Neuronal stem cell (in vitro differentiated cells): ENCODE results near the gene CTNS.

ENCODE experiments used
- DNase-seq: peaks from one replicate; pipeline ENCODE4 v3.0.0-alpha.2; 2013; ENCODE audit warnings: low spot score
- H2AFZ ChIP-seq: one replicate; pipeline ENCODE4 v1.6.1; 2013; ENCODE audit warnings: mild to moderate bottlenecking, low read length, inconsistent platforms
- H2AK5ac ChIP-seq: 2 replicates; pipeline ENCODE4 v1.6.1; 2013; ENCODE audit warnings: low read depth, mild to moderate bottlenecking, inconsistent platforms, low read length, moderate library complexity, mixed read lengths
- H2BK120ac ChIP-seq: 2 replicates; pipeline ENCODE4 v1.6.1; 2013; ENCODE audit warnings: low read depth, mild to moderate bottlenecking, inconsistent platforms, low read length, moderate library complexity, mixed read lengths
- H2BK12ac ChIP-seq: one replicate; pipeline ENCODE4 v1.6.1; 2013; ENCODE audit warnings: low read length, inconsistent platforms
- H2BK15ac ChIP-seq: 2 replicates; pipeline ENCODE4 v1.6.1; 2013; ENCODE audit warnings: mild to moderate bottlenecking, low read length, inconsistent platforms, mixed read lengths
- H2BK5ac ChIP-seq: one replicate; pipeline ENCODE4 v1.6.1; 2013; ENCODE audit warnings: inconsistent platforms, mild to moderate bottlenecking, low read length, moderate library complexity
- H3K14ac ChIP-seq: one replicate; pipeline ENCODE4 v1.6.1; 2013; ENCODE audit warnings: low read length, inconsistent platforms
- H3K18ac ChIP-seq: 2 replicates; pipeline ENCODE4 v1.6.1; 2013; ENCODE audit warnings: low read length, inconsistent platforms
- H3K23ac ChIP-seq: 2 replicates; pipeline ENCODE4 v1.6.1; 2013; ENCODE audit warnings: low read depth, mild to moderate bottlenecking, mixed read lengths, low read length, inconsistent platforms; ENCODE audit not compliant: poor library complexity
- H3K27ac ChIP-seq: replicated peaks from 3 replicates; pipeline ENCODE4 v1.5.1; 2013; ENCODE audit warnings: low read length, inconsistent platforms
- H3K27me3 ChIP-seq, 3 experiments: 2 replicates each; pipeline ENCODE4 v1.6.1; 2013; ENCODE audit warnings: low read length in 3 of 3, mild to moderate bottlenecking in 2 of 3, inconsistent platforms in 1 of 3, low read depth in 1 of 3, mixed read lengths in 1 of 3, moderate library complexity in 1 of 3; ENCODE audit not compliant: control insufficient read depth in 3 of 3, insufficient read depth in 3 of 3
- H3K36me3 ChIP-seq, 2 donors: replicated peaks in 1 of 2; 2 replicates each; pipeline ENCODE4 v1.6.1; 2013; ENCODE audit warnings: low read length in 2 of 2; ENCODE audit not compliant: control insufficient read depth in 2 of 2, insufficient read depth in 2 of 2
- H3K4ac ChIP-seq: 2 replicates; pipeline ENCODE4 v1.6.1; 2013; ENCODE audit warnings: inconsistent platforms, mild to moderate bottlenecking, low read length, moderate library complexity
- H3K4me1 ChIP-seq, 2 donors: 1 replicate in 1 of 2; 2 replicates in 1 of 2; pipeline ENCODE4 v1.6.1; 2013; ENCODE audit warnings: low read length in 2 of 2, low read depth in 1 of 2; ENCODE audit not compliant: control insufficient read depth in 2 of 2, insufficient read depth in 1 of 2
- H3K4me2 ChIP-seq: one replicate; pipeline ENCODE4 v1.6.1; 2013; ENCODE audit warnings: mild to moderate bottlenecking, low read length, inconsistent platforms; ENCODE audit not compliant: insufficient read depth, poor library complexity, severe bottlenecking
- H3K4me3 ChIP-seq, 2 donors: 2 replicates each; pipeline ENCODE4 v1.5.1; 2013; ENCODE audit warnings: low read length in 2 of 2, mild to moderate bottlenecking in 2 of 2, inconsistent platforms in 1 of 2, moderate library complexity in 1 of 2
- H3K79me1 ChIP-seq: one replicate; pipeline ENCODE4 v1.6.1; 2013; ENCODE audit warnings: low read depth, mild to moderate bottlenecking, inconsistent platforms, low read length, moderate library complexity
- H3K9ac ChIP-seq: one replicate; pipeline ENCODE4 v1.6.1; 2013; ENCODE audit warnings: mild to moderate bottlenecking, low read depth, low read length, inconsistent platforms; ENCODE audit not compliant: poor library complexity
- H3K9me3 ChIP-seq, 2 donors: replicated peaks in 1 of 2; 2 replicates each; pipeline versions ENCODE3 to v1.6.1; 2013; ENCODE audit warnings: low read length in 2 of 2, mild to moderate bottlenecking in 2 of 2, inconsistent platforms in 1 of 2, low read depth in 1 of 2, mixed read lengths in 1 of 2, moderate library complexity in 1 of 2; ENCODE audit not compliant: control insufficient read depth in 2 of 2, insufficient read depth in 1 of 2
- H4K8ac ChIP-seq: one replicate; pipeline ENCODE4 v1.6.1; 2013; ENCODE audit warnings: low read depth, mild to moderate bottlenecking, inconsistent platforms, low read length, moderate library complexity
- H4K91ac ChIP-seq: one replicate; pipeline ENCODE4 v1.6.1; 2013; ENCODE audit warnings: low read length, low read depth, mild to moderate bottlenecking, inconsistent platforms; ENCODE audit not compliant: poor library complexity
- WGBS, 2 donors: extraction: QIAGEN DNeasy Blood & Tissue Kit; methylation state at CpG; one replicate each; pipeline ENCODE4 v1.1.7; 2013; ENCODE audit warnings: missing lambda C conversion rate in 2 of 2, mixed read lengths in 1 of 2; ENCODE audit not compliant: insufficient read length in 2 of 2, insufficient replicate concordance in 1 of 2; ENCODE audit errors: extremely low coverage in 2 of 2; 5-methylcytosine and 5-hydroxymethylcytosine counted together

Gene CTNS

GRCh38 chr17:3660311-3660891 lies 23.8 kb downstream of the CTNS start:
- Histone ChIP-seq H3K4me3 (no peak overlapping the region), H3K27ac (no peak overlapping the region), H4K91ac (no peak overlapping the region), H4K8ac (no peak overlapping the region), H3K14ac (no peak overlapping the region), H3K4me2 (no peak overlapping the region), H3K4ac (no peak overlapping the region), H3K4me1 (peaks cover 0 to 9% of the 10 kb centered on the region in 2 donors), H3K36me3 (peaks cover 15 to 47% of the 10 kb centered on the region in 2 donors), H3K9ac (peak overlapping the region; percentile 2), H2AK5ac (no peak overlapping the region), H2BK120ac (no peak overlapping the region), H3K18ac (no peak overlapping the region), H3K79me1 (no peaks in the 10 kb centered on the region), H2BK5ac (peak overlapping the region; percentile 24), H3K23ac (peak overlapping the region; percentile 25), H2BK12ac (no peak overlapping the region), H3K9me3 (no peaks in the 10 kb centered on the region), H2BK15ac (no peak overlapping the region), H2AFZ (no peak overlapping the region), H3K27me3 (no peaks in the 10 kb centered on the region)
- WGBS, 2 donors, result no CpG with 5 or more reads among the region's 23 CpGs
- DNase-seq, result no peak

GRCh38 chr17:3663102-3664011 lies 26.8 kb downstream of the CTNS start:
- H3K27ac ChIP-seq, result no peak overlapping the region
- no CpG with 5 or more reads among the region's 33 CpGs for WGBS, 2 donors

DNA sequence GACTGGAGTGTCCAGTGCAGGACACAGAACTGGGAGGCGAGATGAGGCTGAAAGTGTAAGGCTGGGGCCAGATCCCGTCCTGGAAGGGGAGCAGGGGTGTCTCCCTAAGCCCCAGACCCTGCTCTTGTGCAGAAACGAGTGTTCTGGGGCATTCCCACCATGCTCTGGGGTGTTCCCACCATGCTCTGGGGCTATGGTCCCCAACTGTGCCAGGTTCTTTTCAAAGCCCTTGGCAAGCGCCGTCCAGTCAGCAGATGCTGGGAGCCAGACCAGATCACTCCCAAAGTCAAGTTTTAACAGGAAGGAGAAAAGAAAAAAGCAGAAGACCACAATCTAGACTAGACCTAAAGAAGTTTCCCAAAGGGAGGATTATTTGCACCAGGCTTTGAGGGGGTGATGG lies 29.3 kb downstream of the CTNS start:
- Histone ChIP-seq H4K91ac (no peak overlapping the region), H3K23ac (no peak overlapping the region), H2AFZ (no peak overlapping the region), H3K14ac (no peak overlapping the region), H3K9me3 (no peaks in the 10 kb centered on the region), H2AK5ac (no peak overlapping the region), H2BK12ac (no peak overlapping the region), H3K4me1 (peaks cover 9 to 14% of the 10 kb centered on the region in 2 donors), H3K79me1 (peaks cover 13% of the 10 kb centered on the region), H3K27me3 (no peaks in the 10 kb centered on the region), H3K4me3 (no peak overlapping the region), H3K27ac (no peak overlapping the region), H3K36me3 (peaks cover 10 to 46% of the 10 kb centered on the region in 2 donors), H4K8ac (no peak overlapping the region), H2BK15ac (no peak overlapping the region), H2BK5ac (no peak overlapping the region), H2BK120ac (no peak overlapping the region), H3K4me2 (no peak overlapping the region), H3K18ac (no peak overlapping the region), H3K9ac (no peak overlapping the region), H3K4ac (no peak overlapping the region)
- DNase-seq, result no peak
- WGBS, 2 donors, result no CpG with 5 or more reads among the region's 5 CpGs

More at GRCh38 chr17:3663102-3664011, 26.8 kb downstream of the CTNS start:
- Histone ChIP-seq H2BK12ac (no peak overlapping the region), H3K23ac (no peak overlapping the region), H3K27me3 (no peaks in the 10 kb centered on the region), H3K4ac (no peak overlapping the region), H2BK120ac (no peak overlapping the region), H3K36me3 (peaks cover 13 to 47% of the 10 kb centered on the region in 2 donors), H3K79me1 (peaks cover 7% of the 10 kb centered on the region), H2AK5ac (peak overlapping the region; percentile 54), H2BK15ac (no peak overlapping the region), H2BK5ac (no peak overlapping the region), H3K18ac (no peak overlapping the region), H2AFZ (no peak overlapping the region), H3K9ac (peak overlapping the region; percentile 74), H4K8ac (no peak overlapping the region), H3K4me3 (no peak overlapping the region), H3K4me2 (no peak overlapping the region), H3K14ac (no peak overlapping the region), H3K4me1 (peaks cover 7 to 14% of the 10 kb centered on the region in 2 donors), H4K91ac (no peak overlapping the region), H3K9me3 (no peaks in the 10 kb centered on the region)
- DNase-seq, result no peak

DNA sequence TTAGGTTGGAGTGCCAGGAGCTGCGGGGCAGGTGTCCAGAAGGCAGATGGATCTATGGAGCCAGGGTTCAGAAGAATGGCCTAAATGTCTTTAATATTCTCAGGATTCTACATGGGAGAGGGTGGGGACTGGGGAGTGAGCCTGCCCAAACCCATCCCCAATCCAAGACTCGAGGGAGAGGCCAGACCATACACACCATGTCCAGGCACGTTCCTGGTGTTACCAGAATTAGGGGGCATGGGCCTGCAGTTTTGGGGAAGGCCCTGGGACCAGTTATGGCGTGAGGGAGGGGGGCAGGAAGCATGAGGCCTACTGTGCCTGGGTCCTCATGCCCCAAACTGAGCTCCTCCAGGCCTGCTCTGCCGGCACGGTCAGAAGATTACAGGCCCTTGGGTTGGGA lies 30.0 kb downstream of the CTNS start:
- H3K4me1 ChIP-seq, result peaks cover 9 to 14% of the 10 kb centered on the region in 2 donors
- H2BK12ac ChIP-seq, result no peak overlapping the region
- H2AK5ac ChIP-seq, result peak overlapping the region; percentile 47
- H4K91ac ChIP-seq, result no peak overlapping the region
- peak overlapping the region; percentile 8 to 25 for H3K4me3 ChIP-seq
- H2BK120ac ChIP-seq, result no peak overlapping the region
- H3K9me3 ChIP-seq, result no peaks in the 10 kb centered on the region
- H3K4ac ChIP-seq, result no peak overlapping the region
- peak overlapping the region; percentile 99 for H3K23ac ChIP-seq
- no peak overlapping the region for H3K27ac ChIP-seq
- no peak overlapping the region for H3K9ac ChIP-seq
- H3K36me3 ChIP-seq, result peaks cover 7 to 43% of the 10 kb centered on the region in 2 donors
- H3K18ac ChIP-seq, result no peak overlapping the region
- no peak overlapping the region for H3K4me2 ChIP-seq
- no peak overlapping the region for H4K8ac ChIP-seq
- no peak for DNase-seq
- no peak overlapping the region for H2BK5ac ChIP-seq
- WGBS, 2 donors, result no CpG with 5 or more reads among the region's 6 CpGs
- peaks cover 13% of the 10 kb centered on the region for H3K79me1 ChIP-seq
- no peak overlapping the region for H3K14ac ChIP-seq
- H2BK15ac ChIP-seq, result peak overlapping the region; percentile 3
- no peak overlapping the region for H2AFZ ChIP-seq
- no peaks in the 10 kb centered on the region for H3K27me3 ChIP-seq
